K562 (cell line): ENCODE data around the gene FOXA3. TPM values are rescaled to one million over a fixed set of nuclear protein-coding genes. Genes with fewer than 3 reads are reported as not detected.

Experiments
- CCNT2 ChIP-seq: IDR thresholded peaks from 2 replicates; pipeline ENCODE4 v1.6.1; 2011; ENCODE audit warnings: borderline replicate concordance, low read depth, mild to moderate bottlenecking, moderate library complexity, mixed read lengths, low read length; ENCODE audit not compliant: insufficient read length; ENCODE audit errors: extremely low read depth
- CUX1 ChIP-seq: fragments of 200-800 bp; sonication (Bioruptor generic); IDR thresholded peaks from 2 replicates; pipeline ENCODE4 v1.6.1; 2016; ENCODE audit warnings: missing genetic modification characterization, missing compliant biosample characterization
- NCOA4 ChIP-seq: fragments of 450-650 bp; IDR thresholded peaks from 2 replicates; pipeline ENCODE4 v1.6.1; 2018; ENCODE audit warnings: mild to moderate bottlenecking; ENCODE audit not compliant: partially characterized antibody
- NFE2L1 ChIP-seq: fragments of 450-650 bp; IDR thresholded peaks from 2 replicates; pipeline ENCODE4 v1.6.1; 2016; ENCODE audit warnings: missing genetic modification characterization, low read depth, mild to moderate bottlenecking, missing compliant biosample characterization, moderate library complexity, borderline replicate concordance
- SMAD3 ChIP-seq: fragments of 450-650 bp; formaldehyde crosslinking; conservative IDR thresholded peaks from 2 replicates; pipeline ENCODE4 v1.4.0; 2020; ENCODE audit warnings: mild to moderate bottlenecking
- SREBF2 ChIP-seq: sonication (generic); formaldehyde crosslinking; IDR thresholded peaks from 2 replicates; pipeline ENCODE4 v1.4.0; 2020; ENCODE audit warnings: mild to moderate bottlenecking, missing genetic modification reagents
- ZFX ChIP-seq: sonication (generic); formaldehyde crosslinking; IDR thresholded peaks from 2 replicates; pipeline ENCODE4 v1.8.0; 2022; ENCODE audit warnings: mild to moderate bottlenecking, missing genetic modification reagents, moderate library complexity
- ZNF311 ChIP-seq: fragments of 250-450 bp; sonication (Bioruptor Pico); IDR thresholded peaks from 2 replicates; pipeline ENCODE4 v1.4.0; 2020; ENCODE audit warnings: mild to moderate bottlenecking, moderate library complexity
- ZNF431 ChIP-seq: sonication (generic); formaldehyde crosslinking; IDR thresholded peaks from 2 replicates; pipeline ENCODE4 v1.8.0; 2022; ENCODE audit warnings: mild to moderate bottlenecking, missing genetic modification reagents
- polyA plus RNA-seq, 8 experiments: library from polyadenylated mRNA; depleted of rRNA in 4 of 8; stranded (reverse) in 5 of 8; unstranded in 3 of 8; fragments of >200 nt; fragmentation: Nextera tagmentation in 2 of 8; fragmentation: Illumina TruSeq in 1 of 8; extraction: Ambion mirVana in 2 of 8; extraction: Trizol in 1 of 8; gene quantifications; 2 replicates each; pipeline versions ENCODE4 v1.2.1 to v1.2.3, GENCODE V29; 2011 to 2014; ENCODE audit warnings: inconsistent platforms in 1 of 8, missing spikeins in 1 of 8
- total RNA-seq, 7 experiments: library from RNA; depleted of rRNA in 6 of 7; stranded (reverse); fragments of >200 nt in 6 of 7; fragmentation: Illumina TruSeq in 2 of 7; extraction: Trizol in 2 of 7; gene quantifications; 2 replicates each; pipeline versions ENCODE4 v1.2.1 to v1.2.3, GENCODE V29; 2011 to 2021; ENCODE audit warnings: low replicate concordance in 1 of 7
- TF ChIP-seq, protein P1 (sequence below): fragments of 450-650 bp; IDR thresholded peaks from one replicate; pipeline ENCODE4 v1.6.1; 2018; ENCODE audit warnings: mild to moderate bottlenecking, moderate library complexity; ENCODE audit not compliant: partially characterized antibody
- TF ChIP-seq, protein P2 (sequence below), 2 experiments: fragments of 150-350 bp in 1 of 2; IDR thresholded peaks; 2 replicates each; pipeline ENCODE4 v1.6.1; 2012 to 2016; ENCODE audit warnings: low read depth in 2 of 2, low read length in 2 of 2, mild to moderate bottlenecking in 1 of 2, moderate library complexity in 1 of 2
- TF ChIP-seq, protein P3 (sequence below), 2 experiments: fragments of 200-800 bp in 1 of 2; sonication (Bioruptor generic) in 1 of 2; sonication (generic) in 1 of 2; formaldehyde crosslinking in 1 of 2; IDR thresholded peaks in 1 of 2; conservative IDR thresholded peaks in 1 of 2; 2 replicates each; pipeline versions ENCODE4 v1.5.0 to v1.6.1; 2016 to 2020; ENCODE audit warnings: missing compliant biosample characterization in 1 of 2, missing genetic modification characterization in 1 of 2, missing genetic modification reagents in 1 of 2

Gene FOXA3
- total and polyA plus RNA-seq, 9 of the 15 experiments (the other 6 are each of a cell fraction or from before 2014, with no cell fraction given): 1.3 to 15.5 (median 4.7) TPM

DNA sequence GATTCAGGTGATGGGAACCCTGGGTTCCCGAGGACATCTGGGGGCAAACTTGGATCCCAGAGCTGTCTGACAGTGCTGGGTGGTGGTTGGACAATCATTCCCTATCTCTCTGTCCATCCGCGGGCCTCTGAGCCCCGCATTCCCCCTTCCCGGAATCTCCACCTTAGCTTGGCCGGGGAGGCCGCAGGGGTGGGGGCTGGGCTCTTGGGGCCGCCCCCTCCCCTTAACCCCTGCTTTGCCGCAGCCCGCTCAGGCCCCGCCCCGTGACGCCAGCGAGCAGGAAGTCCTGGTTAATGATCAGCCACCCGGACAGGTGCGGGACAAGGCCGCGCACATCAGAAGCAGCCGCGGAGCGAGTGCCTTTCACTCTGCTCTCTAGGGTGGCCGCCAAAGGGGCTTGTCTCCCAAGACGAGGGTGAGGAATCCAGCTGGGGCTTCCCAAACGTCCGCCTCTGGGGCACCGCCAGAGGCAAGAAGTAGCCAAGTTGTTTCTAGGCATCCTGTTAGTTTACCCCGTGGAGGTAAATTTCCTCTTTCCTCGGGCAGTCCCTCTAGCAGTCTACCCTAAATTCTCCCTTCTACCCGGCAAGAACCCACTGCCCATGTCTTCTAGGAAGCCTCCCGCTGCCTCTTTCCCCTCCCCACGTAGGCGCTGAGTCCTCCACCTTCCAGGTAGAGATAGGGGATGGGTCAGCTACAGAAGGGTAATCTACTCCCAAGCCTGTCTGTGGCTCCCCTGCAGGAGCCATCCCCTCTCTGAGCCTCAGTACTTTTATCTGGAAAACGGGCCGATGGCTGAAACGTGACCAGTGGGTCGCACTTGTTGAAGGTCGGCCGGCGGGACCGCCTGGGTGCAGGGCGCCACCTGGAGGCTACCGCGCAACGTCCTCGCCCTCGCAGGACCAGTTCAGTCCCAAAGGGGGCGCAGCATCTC, 18.8 kb downstream of the FOXA3 start (continued):
- TF ChIP-seq, protein P1, sequence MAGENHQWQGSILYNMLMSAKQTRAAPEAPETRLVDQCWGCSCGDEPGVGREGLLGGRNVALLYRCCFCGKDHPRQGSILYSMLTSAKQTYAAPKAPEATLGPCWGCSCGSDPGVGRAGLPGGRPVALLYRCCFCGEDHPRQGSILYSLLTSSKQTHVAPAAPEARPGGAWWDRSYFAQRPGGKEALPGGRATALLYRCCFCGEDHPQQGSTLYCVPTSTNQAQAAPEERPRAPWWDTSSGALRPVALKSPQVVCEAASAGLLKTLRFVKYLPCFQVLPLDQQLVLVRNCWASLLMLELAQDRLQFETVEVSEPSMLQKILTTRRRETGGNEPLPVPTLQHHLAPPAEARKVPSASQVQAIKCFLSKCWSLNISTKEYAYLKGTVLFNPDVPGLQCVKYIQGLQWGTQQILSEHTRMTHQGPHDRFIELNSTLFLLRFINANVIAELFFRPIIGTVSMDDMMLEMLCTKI: no peak
- TF ChIP-seq SMAD3 (CRISPR knock-in tag): no peak
- no peak for TF ChIP-seq CUX1 (CRISPR knock-in tag)
- 0 out of 2 replicates have a peak, but pooled peaks have one; percentile 24 for TF ChIP-seq ZNF311 (CRISPR knock-in tag)
- TF ChIP-seq, protein P2, sequence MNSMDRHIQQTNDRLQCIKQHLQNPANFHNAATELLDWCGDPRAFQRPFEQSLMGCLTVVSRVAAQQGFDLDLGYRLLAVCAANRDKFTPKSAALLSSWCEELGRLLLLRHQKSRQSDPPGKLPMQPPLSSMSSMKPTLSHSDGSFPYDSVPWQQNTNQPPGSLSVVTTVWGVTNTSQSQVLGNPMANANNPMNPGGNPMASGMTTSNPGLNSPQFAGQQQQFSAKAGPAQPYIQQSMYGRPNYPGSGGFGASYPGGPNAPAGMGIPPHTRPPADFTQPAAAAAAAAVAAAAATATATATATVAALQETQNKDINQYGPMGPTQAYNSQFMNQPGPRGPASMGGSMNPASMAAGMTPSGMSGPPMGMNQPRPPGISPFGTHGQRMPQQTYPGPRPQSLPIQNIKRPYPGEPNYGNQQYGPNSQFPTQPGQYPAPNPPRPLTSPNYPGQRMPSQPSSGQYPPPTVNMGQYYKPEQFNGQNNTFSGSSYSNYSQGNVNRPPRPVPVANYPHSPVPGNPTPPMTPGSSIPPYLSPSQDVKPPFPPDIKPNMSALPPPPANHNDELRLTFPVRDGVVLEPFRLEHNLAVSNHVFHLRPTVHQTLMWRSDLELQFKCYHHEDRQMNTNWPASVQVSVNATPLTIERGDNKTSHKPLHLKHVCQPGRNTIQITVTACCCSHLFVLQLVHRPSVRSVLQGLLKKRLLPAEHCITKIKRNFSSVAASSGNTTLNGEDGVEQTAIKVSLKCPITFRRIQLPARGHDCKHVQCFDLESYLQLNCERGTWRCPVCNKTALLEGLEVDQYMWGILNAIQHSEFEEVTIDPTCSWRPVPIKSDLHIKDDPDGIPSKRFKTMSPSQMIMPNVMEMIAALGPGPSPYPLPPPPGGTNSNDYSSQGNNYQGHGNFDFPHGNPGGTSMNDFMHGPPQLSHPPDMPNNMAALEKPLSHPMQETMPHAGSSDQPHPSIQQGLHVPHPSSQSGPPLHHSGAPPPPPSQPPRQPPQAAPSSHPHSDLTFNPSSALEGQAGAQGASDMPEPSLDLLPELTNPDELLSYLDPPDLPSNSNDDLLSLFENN (IDR thresholded peaks at IDR 0.05; ENCODE audit: low read depth in 2 of 2, low read length in 2 of 2): 0 out of 4 replicates have a peak, but pooled peaks have one; percentile 26 to 34
- peak; percentile 87 for TF ChIP-seq ZFX (CRISPR knock-in tag)
- TF ChIP-seq NFE2L1 (tag): no peak
- TF ChIP-seq ZNF431 (CRISPR knock-in tag): no peak
- no peak for TF ChIP-seq CCNT2
- no peak for TF ChIP-seq NCOA4
- TF ChIP-seq, protein P3, sequence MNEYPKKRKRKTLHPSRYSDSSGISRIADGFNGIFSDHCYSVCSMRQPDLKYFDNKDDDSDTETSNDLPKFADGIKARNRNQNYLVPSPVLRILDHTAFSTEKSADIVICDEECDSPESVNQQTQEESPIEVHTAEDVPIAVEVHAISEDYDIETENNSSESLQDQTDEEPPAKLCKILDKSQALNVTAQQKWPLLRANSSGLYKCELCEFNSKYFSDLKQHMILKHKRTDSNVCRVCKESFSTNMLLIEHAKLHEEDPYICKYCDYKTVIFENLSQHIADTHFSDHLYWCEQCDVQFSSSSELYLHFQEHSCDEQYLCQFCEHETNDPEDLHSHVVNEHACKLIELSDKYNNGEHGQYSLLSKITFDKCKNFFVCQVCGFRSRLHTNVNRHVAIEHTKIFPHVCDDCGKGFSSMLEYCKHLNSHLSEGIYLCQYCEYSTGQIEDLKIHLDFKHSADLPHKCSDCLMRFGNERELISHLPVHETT (CRISPR knock-in tag; conservative IDR thresholded peaks at IDR 0.05 in 1 of 2, IDR thresholded peaks at IDR 0.05 in 1 of 2): peak in 1 of 2 experiments; percentile 21; a peak in 1 of 4 replicates
- no peak for TF ChIP-seq SREBF2 (CRISPR knock-in tag)
